ENCODE results near the gene POLDIP2.

POLDIP2 gene

GRCh38 chr17:28384281-28385036 lies 27.1 kb upstream of the POLDIP2 start:
- TF ChIP-seq JUND (IDR thresholded peaks at IDR 0.05; ENCODE audit: low read depth): no peak
- no peak for DNase-seq (ENCODE audit: low read depth in 1 of 2, low spot score in 1 of 2)
- in situ Hi-C loops (cut with HindIII; ENCODE audit: low pct_unique_long_range_greater_than_20kb, low sequenced_read_pairs): no loop called here

GRCh38 chr17:28381141-28381825 lies 24.0 kb upstream of the POLDIP2 start:
- in situ Hi-C loops (cut with HindIII; ENCODE audit: low pct_unique_long_range_greater_than_20kb, low sequenced_read_pairs): no loop called here
- DNase-seq (ENCODE audit: low read depth in 1 of 2, low spot score in 1 of 2): no peak
- no peak for TF ChIP-seq JUND (IDR thresholded peaks at IDR 0.05; ENCODE audit: low read depth)

GRCh38 chr17:28379814-28380801 lies 22.8 kb upstream of the POLDIP2 start:
- no peak for TF ChIP-seq JUND (IDR thresholded peaks at IDR 0.05; ENCODE audit: low read depth)
- DNase-seq (ENCODE audit: low read depth in 1 of 2, low spot score in 1 of 2): peak in 1 of 2 experiments; percentile 85
- in situ Hi-C loops (cut with HindIII; ENCODE audit: low pct_unique_long_range_greater_than_20kb, low sequenced_read_pairs): no loop called here

GRCh38 chr17:28372945-28373274 lies 15.6 kb upstream of the POLDIP2 start:
- no peak for DNase-seq (ENCODE audit: low read depth in 1 of 2, low spot score in 1 of 2)
- no peak for TF ChIP-seq JUND (IDR thresholded peaks at IDR 0.05; ENCODE audit: low read depth)
- in situ Hi-C loops (cut with HindIII; ENCODE audit: low pct_unique_long_range_greater_than_20kb, low sequenced_read_pairs): no loop called here

GRCh38 chr17:28372203-28372944 lies 15.0 kb upstream of the POLDIP2 start:
- DNase-seq (ENCODE audit: low read depth in 1 of 2, low spot score in 1 of 2): no peak
- TF ChIP-seq JUND (IDR thresholded peaks at IDR 0.05; ENCODE audit: low read depth): no peak
- in situ Hi-C loops (cut with HindIII; ENCODE audit: low pct_unique_long_range_greater_than_20kb, low sequenced_read_pairs): no loop called here

- in situ Hi-C loops (cut with HindIII; ENCODE audit: low pct_unique_long_range_greater_than_20kb, low sequenced_read_pairs): no loop called here
- DNase-seq (ENCODE audit: low read depth in 1 of 2, low spot score in 1 of 2): peak; percentile 42 to 76
- no peak for TF ChIP-seq JUND (IDR thresholded peaks at IDR 0.05; ENCODE audit: low read depth)
Measured at GRCh38 chr17:28371245-28372202, 14.2 kb upstream of the POLDIP2 start, which contains the start of gene SARM1. Gene SARM1 (plus strand): TSS chr17:28371694. CDS start chr17:28372033, 339 bp downstream.

GRCh38 chr17:28370744-28371103 lies 13.4 kb upstream of the POLDIP2 start:
- in situ Hi-C loops (cut with HindIII; ENCODE audit: low pct_unique_long_range_greater_than_20kb, low sequenced_read_pairs): no loop called here
- no peak for DNase-seq (ENCODE audit: low read depth in 1 of 2, low spot score in 1 of 2)
- no peak for TF ChIP-seq JUND (IDR thresholded peaks at IDR 0.05; ENCODE audit: low read depth)

GRCh38 chr17:28370035-28370743 lies 12.9 kb upstream of the POLDIP2 start, which contains the start of gene VTN:
Gene VTN (minus strand): TSS chr17:28370307. CDS start chr17:28370203, 104 bp downstream.
- TF ChIP-seq JUND (IDR thresholded peaks at IDR 0.05; ENCODE audit: low read depth): no peak
- DNase-seq (ENCODE audit: low read depth in 1 of 2, low spot score in 1 of 2): no peak
- in situ Hi-C loops (cut with HindIII; ENCODE audit: low pct_unique_long_range_greater_than_20kb, low sequenced_read_pairs): no loop called here

GRCh38 chr17:28369684-28370034 lies 12.3 kb upstream of the POLDIP2 start:
- no peak for TF ChIP-seq JUND (IDR thresholded peaks at IDR 0.05; ENCODE audit: low read depth)
- no peak for DNase-seq (ENCODE audit: low read depth in 1 of 2, low spot score in 1 of 2)
- in situ Hi-C loops (cut with HindIII; ENCODE audit: low pct_unique_long_range_greater_than_20kb, low sequenced_read_pairs): no loop called here

GRCh38 chr17:28368915-28369683 lies 11.8 kb upstream of the POLDIP2 start:
- in situ Hi-C loops (cut with HindIII; ENCODE audit: low pct_unique_long_range_greater_than_20kb, low sequenced_read_pairs): no loop called here
- DNase-seq (ENCODE audit: low read depth in 1 of 2, low spot score in 1 of 2): no peak
- TF ChIP-seq JUND (IDR thresholded peaks at IDR 0.05; ENCODE audit: low read depth): no peak
